Mucosa of rectum (tissue), 2 donors: ENCODE results near the gene TMEM147.

Experiments used
- H3K27ac ChIP-seq, 2 donors: one replicate each; pipeline ENCODE4 v1.7.0; 2013; ENCODE audit warnings: inconsistent platforms in 2 of 2, low read depth in 2 of 2, low read length in 2 of 2
- H3K27me3 ChIP-seq, 2 donors: one replicate each; pipeline ENCODE4 v1.7.0; 2013; ENCODE audit warnings: low read length in 2 of 2; ENCODE audit not compliant: control insufficient read depth in 2 of 2, insufficient read depth in 2 of 2
- H3K36me3 ChIP-seq, 2 donors: one replicate each; pipeline ENCODE4 v1.7.0; 2013; ENCODE audit warnings: low read length in 2 of 2; ENCODE audit not compliant: control insufficient read depth in 2 of 2, insufficient read depth in 2 of 2
- H3K4me1 ChIP-seq, 2 donors: one replicate each; pipeline ENCODE4 v1.7.0; 2013; ENCODE audit warnings: low read length in 2 of 2, mild to moderate bottlenecking in 1 of 2; ENCODE audit not compliant: control insufficient read depth in 2 of 2, insufficient read depth in 2 of 2
- H3K4me3 ChIP-seq, 2 donors: one replicate each; pipeline ENCODE4 v1.7.0; 2013; ENCODE audit warnings: low read length in 2 of 2
- H3K9ac ChIP-seq, 2 donors: one replicate each; pipeline ENCODE4 v1.7.0; 2013; ENCODE audit warnings: low read length in 2 of 2, low read depth in 1 of 2, mild to moderate bottlenecking in 1 of 2
- H3K9me3 ChIP-seq, 2 donors: one replicate each; pipeline ENCODE4 v1.7.0; 2013; ENCODE audit warnings: low read length in 2 of 2; ENCODE audit not compliant: control insufficient read depth in 2 of 2
- donor health status: healthy.
- donor health status: Normal muscosa, but diverticular disease.

Gene TMEM147, protein sequence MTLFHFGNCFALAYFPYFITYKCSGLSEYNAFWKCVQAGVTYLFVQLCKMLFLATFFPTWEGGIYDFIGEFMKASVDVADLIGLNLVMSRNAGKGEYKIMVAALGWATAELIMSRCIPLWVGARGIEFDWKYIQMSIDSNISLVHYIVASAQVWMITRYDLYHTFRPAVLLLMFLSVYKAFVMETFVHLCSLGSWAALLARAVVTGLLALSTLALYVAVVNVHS

DNA sequence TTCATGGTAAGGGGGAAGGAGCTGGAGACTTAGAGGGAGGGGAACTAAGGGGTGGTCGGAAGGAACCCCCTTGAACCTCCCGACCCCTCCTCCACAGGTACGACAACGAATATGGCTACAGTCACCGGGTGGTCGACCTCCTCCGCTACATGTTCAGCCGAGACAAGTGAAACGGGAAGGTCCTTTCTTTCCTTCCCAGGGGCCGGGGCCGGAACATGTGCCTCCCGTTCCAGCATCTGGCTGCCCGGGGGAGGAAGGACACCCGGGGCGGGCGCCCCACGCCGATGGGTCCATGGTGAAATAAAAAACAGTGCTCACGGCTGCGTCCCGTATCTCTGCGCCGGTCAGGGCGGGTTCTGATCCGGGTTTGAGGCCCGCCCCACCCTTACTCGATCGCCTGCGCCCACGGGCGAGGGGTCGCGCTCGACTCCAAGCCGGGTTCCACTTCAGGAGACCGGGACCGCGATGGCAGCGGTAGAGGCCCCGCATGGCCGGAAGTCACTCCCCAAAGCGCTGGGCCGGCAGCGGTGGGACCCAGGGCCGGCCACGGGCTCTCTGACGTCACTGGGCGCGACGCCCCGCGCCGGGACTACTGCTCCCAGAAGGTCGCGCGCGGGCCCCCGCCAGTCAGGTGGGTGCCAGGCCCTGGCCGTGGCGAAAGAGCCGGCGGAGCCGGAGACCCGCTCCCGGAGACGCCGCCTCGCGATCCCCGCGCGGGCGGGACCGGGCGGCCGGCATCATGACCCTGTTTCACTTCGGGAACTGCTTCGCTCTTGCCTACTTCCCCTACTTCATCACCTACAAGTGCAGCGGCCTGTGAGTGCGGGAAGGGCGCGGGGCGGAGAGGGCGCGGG is at the start of gene TMEM147:
TMEM147 (plus strand) TSS at position 626 of the 854 bp plus-strand sequence; CDS start at position 740, 114 bp downstream.
- Histone ChIP-seq H3K27me3 (no peaks in the 10 kb centered on the region), H3K4me3 (peak within 1 kb of the TSS; percentile 85 to 90), H3K9me3 (no peaks in the 10 kb centered on the region), H3K27ac (peak within 1 kb of the TSS; percentile 58 to 71), H3K9ac (peak within 1 kb of the TSS; percentile 86 to 88), H3K4me1 (peaks cover 8 to 16% of the 10 kb centered on the region in 2 donors), H3K36me3 (peaks cover 0 to 4% of the 10 kb centered on the region in 2 donors)

DNA sequence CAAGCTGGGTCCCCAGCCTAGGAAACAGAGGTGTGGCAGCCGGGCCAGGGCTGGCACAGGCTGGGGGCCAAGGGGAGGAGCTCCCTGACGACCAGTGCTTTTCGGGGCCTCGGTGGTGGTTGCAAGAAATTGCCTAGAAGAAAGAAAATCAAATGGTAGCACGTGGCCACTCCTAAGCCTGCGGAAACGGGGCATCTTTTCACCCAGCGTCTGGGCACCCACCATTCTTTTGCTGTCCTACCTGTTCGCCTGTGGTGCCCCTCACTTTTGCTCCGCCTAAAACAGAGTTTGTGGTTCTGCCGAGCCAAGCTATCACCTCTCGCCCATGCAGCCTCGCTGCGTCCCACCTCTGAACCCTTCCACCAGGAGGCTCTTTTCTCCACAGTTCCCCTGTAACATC is 48.0 kb upstream of the TMEM147 start:
- Histone ChIP-seq H3K4me3 (no peak overlapping the region), H3K27me3 (no peaks in the 10 kb centered on the region), H3K4me1 (peaks cover 0 to 3% of the 10 kb centered on the region in 2 donors), H3K9me3 (no peaks in the 10 kb centered on the region), H3K9ac (no peak overlapping the region), H3K36me3 (no peaks in the 10 kb centered on the region), H3K27ac (no peak overlapping the region)

DNA sequence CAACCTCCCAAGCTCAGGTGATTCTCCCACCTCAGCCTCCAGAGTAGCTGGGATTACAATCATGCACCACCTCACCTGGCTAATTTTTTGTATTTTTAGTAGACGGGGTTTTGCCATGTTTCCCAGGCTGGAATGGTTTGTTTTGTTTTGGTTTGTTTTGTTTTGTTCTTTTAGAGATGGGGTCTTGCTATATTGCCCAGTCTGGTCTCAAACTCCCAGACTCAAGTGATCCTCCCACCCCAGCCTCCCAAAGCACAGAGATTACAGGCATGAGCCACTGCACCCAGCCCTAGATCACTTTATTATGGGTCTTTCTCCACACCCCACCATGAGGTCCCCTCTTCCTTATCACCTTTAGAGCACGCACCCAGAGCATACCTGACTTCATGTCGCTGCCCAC is 47.2 kb upstream of the TMEM147 start:
- Histone ChIP-seq H3K4me1 (peaks cover 0 to 3% of the 10 kb centered on the region in 2 donors), H3K27ac (no peak overlapping the region), H3K9ac (no peak overlapping the region), H3K36me3 (no peaks in the 10 kb centered on the region), H3K4me3 (no peak overlapping the region), H3K27me3 (no peaks in the 10 kb centered on the region), H3K9me3 (no peaks in the 10 kb centered on the region)

- H3K4me3 ChIP-seq = no peak overlapping the region
- H3K4me1 ChIP-seq = peaks cover 0 to 3% of the 10 kb centered on the region in 2 donors
- H3K9me3 ChIP-seq = no peaks in the 10 kb centered on the region
- no peak overlapping the region for H3K27ac ChIP-seq
- no peaks in the 10 kb centered on the region for H3K27me3 ChIP-seq
- H3K36me3 ChIP-seq = no peaks in the 10 kb centered on the region
- H3K9ac ChIP-seq = no peak overlapping the region
Observed at GRCh38 chr19:35498984-35499527, 46.4 kb upstream of the TMEM147 start.

DNA sequence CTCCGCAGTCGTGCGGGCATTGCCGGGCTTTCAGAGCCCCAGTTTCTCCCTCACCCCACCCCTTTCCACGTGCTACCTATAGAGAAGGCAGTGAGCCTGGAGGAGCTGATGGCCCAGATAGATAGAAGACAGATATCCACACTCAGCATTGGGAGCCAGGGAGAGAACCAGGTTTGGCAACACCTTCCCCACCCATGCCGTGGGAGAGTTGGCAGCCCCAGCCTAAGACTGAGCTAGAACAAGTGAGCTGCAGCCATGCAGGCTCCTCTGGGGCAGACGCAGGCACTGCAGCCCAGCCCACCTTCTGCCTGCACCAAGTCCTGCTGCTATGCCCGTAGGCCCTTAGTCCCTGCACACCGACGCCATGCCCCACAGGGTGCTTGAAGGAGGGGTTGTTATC is 44.8 kb upstream of the TMEM147 start:
- Histone ChIP-seq H3K9ac (no peak overlapping the region), H3K4me1 (no peaks in the 10 kb centered on the region), H3K9me3 (no peaks in the 10 kb centered on the region), H3K27me3 (no peaks in the 10 kb centered on the region), H3K36me3 (no peaks in the 10 kb centered on the region), H3K4me3 (no peak overlapping the region), H3K27ac (no peak overlapping the region)

DNA sequence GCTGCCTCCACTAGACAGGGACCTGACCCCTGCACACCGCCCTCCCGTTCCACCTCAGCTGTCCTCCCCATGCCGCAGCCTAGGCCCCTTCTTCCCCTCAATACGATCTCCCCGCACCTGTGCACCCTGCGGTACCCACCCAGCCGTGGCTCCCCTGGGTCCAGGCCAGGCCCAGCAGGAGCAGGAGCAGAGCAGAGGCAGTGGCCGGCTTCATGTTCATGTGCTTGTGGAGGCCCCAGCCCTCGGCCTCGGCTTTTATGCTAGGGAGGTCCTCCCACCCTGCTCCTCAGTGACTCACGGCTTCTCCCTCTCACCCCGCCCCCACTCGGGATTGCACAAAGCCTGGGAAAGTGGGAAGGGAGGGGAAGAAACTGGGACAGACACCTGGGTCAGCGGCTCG is 43.7 kb upstream of the TMEM147 start:
- Histone ChIP-seq H3K27me3 (no peaks in the 10 kb centered on the region), H3K36me3 (no peaks in the 10 kb centered on the region), H3K9me3 (no peaks in the 10 kb centered on the region), H3K9ac (no peak overlapping the region), H3K27ac (no peak overlapping the region), H3K4me1 (no peaks in the 10 kb centered on the region), H3K4me3 (no peak overlapping the region)

DNA sequence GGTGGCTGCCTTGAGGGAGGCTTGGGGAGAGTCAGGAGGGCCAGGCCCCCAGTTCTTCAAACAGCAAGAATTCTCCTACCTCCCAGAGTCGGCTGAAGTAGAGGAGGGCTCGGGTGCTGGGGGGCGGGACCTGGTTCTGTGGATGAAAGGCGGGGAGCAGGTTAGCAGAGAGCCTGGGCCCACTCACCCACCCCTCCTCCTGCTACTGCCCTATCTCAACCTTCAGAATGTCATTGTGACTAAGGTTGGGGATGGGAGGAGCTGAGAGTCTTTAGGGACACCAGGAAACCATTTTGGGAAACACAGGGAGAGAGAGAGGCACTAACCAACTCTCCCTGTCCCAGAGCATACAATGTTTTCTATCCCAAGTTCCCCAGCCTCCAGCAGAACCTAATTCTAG is 42.7 kb upstream of the TMEM147 start:
- H3K9ac ChIP-seq = no peak overlapping the region
- H3K4me3 ChIP-seq = no peak overlapping the region
- no peaks in the 10 kb centered on the region for H3K9me3 ChIP-seq
- H3K4me1 ChIP-seq = no peaks in the 10 kb centered on the region
- no peaks in the 10 kb centered on the region for H3K36me3 ChIP-seq
- no peaks in the 10 kb centered on the region for H3K27me3 ChIP-seq
- H3K27ac ChIP-seq = no peak overlapping the region

DNA sequence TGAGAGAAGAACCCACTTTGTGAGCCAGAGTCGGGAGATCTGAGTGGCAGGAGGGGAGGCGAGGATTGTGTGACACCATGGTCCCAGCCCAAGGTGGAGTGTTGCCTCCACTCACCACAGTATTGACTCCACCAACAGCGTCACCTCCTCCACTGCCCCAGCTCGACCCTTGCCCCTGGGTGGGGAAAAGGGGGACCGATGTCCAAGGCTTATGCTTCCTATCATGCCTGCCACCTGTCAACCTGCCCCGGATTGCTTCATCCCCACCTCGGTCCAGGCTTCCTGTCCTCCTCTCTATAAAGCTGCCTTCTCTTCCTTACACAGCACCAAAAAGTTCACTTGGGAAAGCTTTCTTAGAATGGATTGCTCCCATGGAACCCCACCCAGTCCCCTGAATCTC is 39.4 kb upstream of the TMEM147 start:
- Histone ChIP-seq H3K9me3 (no peaks in the 10 kb centered on the region), H3K4me3 (no peak overlapping the region), H3K27ac (no peak overlapping the region), H3K4me1 (peaks cover 0 to 8% of the 10 kb centered on the region in 2 donors), H3K36me3 (no peaks in the 10 kb centered on the region), H3K27me3 (peaks cover 0 to 3% of the 10 kb centered on the region in 2 donors), H3K9ac (no peak overlapping the region)

- H3K36me3 ChIP-seq = no peaks in the 10 kb centered on the region
- no peak overlapping the region for H3K4me3 ChIP-seq
- H3K4me1 ChIP-seq = peaks cover 0 to 8% of the 10 kb centered on the region in 2 donors
- H3K27me3 ChIP-seq = peaks cover 0 to 3% of the 10 kb centered on the region in 2 donors
- no peak overlapping the region for H3K27ac ChIP-seq
- H3K9ac ChIP-seq = no peak overlapping the region
- no peaks in the 10 kb centered on the region for H3K9me3 ChIP-seq
Observed at GRCh38 chr19:35507561-35507960, 37.9 kb upstream of the TMEM147 start.

GRCh38 chr19:35508129-35508528 is 37.3 kb upstream of the TMEM147 start:
- Histone ChIP-seq H3K4me1 (peaks cover 0 to 8% of the 10 kb centered on the region in 2 donors), H3K9ac (no peak overlapping the region), H3K9me3 (no peaks in the 10 kb centered on the region), H3K36me3 (no peaks in the 10 kb centered on the region), H3K27ac (no peak overlapping the region), H3K4me3 (no peak overlapping the region), H3K27me3 (peaks cover 0 to 3% of the 10 kb centered on the region in 2 donors)
